HUDEP-2 (cell line): ENCODE measurements around the gene AGPAT4.

Experiments used
- DNase-seq, 76 experiments: peaks; one replicate each; lab custom pipeline; 2025; ENCODE audit not compliant: unreplicated experiment in 76 of 76; lab: John Stamatoyannopoulos, UW

Gene AGPAT4

DNA sequence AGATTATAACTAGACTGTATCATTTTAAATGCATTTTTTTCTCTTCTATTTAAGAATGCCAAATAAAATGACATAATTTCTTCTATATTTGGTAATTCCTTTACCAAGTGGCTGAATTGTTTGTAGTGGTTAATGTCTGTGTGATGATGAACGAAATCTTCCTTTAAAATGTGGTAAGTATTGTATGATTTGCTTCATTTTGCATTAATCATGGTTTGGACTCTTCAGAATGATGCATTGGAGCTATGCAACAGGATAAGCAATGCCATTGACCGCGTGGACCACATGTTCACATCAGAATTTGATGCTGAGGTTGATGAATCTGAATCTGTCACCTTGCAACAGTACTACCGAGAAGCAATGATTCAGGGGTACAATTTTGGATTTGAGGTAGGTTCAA, 182.7 kb downstream of the AGPAT4 start:
- DNase-seq = no peak

DNA sequence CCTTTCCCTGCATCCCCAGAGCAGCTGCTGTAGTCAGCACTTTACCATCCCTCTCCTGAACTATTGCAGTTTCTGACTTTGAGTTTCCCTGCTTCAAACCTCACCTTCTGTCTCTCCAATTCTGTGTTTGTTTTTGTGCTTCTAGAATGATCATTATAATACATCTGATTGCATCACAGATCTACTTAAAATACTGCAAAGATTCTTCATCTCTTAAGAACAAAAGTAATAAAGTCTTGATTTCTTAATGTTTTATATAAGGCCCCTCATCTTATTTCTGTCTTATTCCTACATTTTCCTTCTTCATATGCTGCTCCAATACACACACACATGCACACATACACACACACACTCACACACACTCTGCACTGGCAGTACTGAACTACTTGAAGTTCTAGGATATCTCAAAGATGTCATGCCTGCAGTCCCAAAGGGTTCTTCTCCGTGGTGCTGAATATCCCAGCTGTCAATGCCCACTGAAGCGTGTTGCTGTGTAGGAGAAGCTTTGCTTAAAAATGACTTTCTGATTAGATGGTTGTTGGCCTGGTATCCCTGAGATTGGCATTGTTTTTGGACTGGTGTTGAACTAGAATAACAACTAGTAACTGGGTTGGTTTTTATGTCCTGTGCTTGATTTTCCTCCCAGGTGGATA, 185.1 kb downstream of the AGPAT4 start:
- no peak for DNase-seq

DNA sequence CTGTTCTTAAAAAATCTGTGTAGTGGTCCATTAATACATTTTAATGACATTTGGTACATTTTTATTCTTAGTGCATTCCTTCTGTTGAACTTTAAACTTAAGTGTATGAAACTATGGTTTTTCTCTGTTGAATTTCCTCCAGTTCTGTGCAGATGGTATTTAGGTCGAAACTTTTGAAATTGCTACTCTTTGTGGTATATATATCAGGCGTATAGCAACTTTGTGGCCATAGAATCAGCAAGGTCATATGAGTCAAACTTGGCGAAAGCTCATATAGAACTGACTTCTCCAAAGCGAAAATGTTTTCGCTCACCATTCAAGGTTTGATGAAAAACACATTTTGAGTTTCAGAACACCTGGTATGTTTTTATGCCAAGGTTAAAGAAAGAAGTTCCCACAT, 188.6 kb downstream of the AGPAT4 start:
- no peak for DNase-seq

DNA sequence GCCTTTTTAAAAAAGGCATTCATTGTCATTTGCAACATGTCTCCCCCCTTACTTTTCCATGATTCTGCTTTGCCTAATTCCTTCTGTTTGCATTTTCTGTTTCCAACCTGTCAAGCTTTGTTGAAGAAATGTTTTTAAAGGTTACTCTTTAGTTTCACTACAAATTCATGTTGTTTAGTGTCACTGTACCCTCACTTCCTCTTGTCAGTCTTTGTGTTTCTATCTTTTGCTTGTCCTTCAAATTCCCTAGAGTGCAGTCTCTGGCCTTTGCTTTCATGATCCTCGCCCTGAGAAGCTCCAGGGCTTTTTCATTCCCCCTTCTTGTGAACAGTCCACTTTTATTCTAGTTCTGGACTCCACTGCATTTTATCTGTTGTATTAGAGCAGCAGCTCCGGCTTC, 191.6 kb downstream of the AGPAT4 start:
- no peak for DNase-seq

DNA sequence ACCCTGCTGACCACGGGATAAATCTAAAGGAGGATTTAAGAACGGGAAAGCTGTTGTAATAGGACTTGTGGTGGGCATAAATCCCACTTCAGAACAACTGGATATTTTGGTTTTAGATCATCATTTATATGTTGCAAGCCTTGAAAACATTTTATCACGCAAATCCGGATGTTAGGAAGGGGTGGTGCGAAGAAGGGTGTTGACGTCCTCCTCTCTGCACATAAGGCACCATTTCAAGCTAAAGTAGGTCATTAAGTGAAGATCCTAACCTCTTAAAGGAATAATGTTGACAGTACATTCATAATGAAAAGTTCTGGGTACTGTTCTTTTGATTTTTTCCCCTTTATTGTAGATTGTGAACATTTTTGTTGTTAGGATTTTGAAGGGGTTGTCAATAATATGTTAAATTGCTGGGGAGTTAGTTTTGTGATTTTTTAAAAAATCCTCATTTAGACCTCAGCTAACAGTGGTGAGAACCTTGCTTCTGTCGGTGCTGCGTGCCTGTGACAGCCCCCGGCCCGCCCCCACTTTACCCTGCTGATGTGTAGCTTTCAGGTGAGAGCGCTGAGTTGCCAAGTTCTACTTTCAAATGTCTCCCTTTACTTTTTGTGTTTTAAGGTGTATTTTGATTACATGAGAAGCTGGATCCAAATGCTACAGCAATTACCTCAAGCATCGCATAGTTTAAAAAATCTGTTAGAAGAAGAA, 193.4 kb downstream of the AGPAT4 start:
- DNase-seq = no peak
